ENCODE measurements around the gene GCNT2.
"Not testable (repeated sequence)": the region's sequence is repeated elsewhere in the genome, so short reads cannot be mapped to it uniquely, and the experiment has no call there.

The GCNT2 gene

GRCh38 chr6:10580570-10580969 is 59.4 kb downstream of the GCNT2 start:
- no peak for DNase-seq (ENCODE audit: low read depth)

GRCh38 chr6:10581402-10581801 is 60.3 kb downstream of the GCNT2 start:
- not testable (repeated sequence) for DNase-seq (ENCODE audit: low read depth)

- DNase-seq (ENCODE audit: low read depth) = no peak
Measured at GRCh38 chr6:10582774-10583508, 61.8 kb downstream of the GCNT2 start.

GRCh38 chr6:10583509-10583901 is 62.4 kb downstream of the GCNT2 start:
- DNase-seq (ENCODE audit: low read depth) = no peak

- DNase-seq (ENCODE audit: low read depth) = no peak
Measured at GRCh38 chr6:10584607-10585006, 63.5 kb downstream of the GCNT2 start.

- DNase-seq (ENCODE audit: low read depth) = no peak
Measured at GRCh38 chr6:10585209-10585845, 64.2 kb downstream of the GCNT2 start.

GRCh38 chr6:10586302-10586701 is 65.2 kb downstream of the GCNT2 start:
- DNase-seq (ENCODE audit: low read depth) = no peak

GRCh38 chr6:10587656-10588406 is 66.7 kb downstream of the GCNT2 start:
- no peak for DNase-seq (ENCODE audit: low read depth)

- DNase-seq (ENCODE audit: low read depth) = no peak
Measured at GRCh38 chr6:10588562-10589428, 67.6 kb downstream of the GCNT2 start.

- DNase-seq (ENCODE audit: low read depth) = no peak
Measured at GRCh38 chr6:10589429-10589727, 68.2 kb downstream of the GCNT2 start.

GRCh38 chr6:10589983-10590382 is 68.8 kb downstream of the GCNT2 start:
- no peak for DNase-seq (ENCODE audit: low read depth)

- DNase-seq (ENCODE audit: low read depth) = no peak
Measured at GRCh38 chr6:10591422-10592160, 70.4 kb downstream of the GCNT2 start.

GRCh38 chr6:10595731-10596664 is 74.8 kb downstream of the GCNT2 start:
- no peak for DNase-seq (ENCODE audit: low read depth)

GRCh38 chr6:10597499-10598001 is 76.4 kb downstream of the GCNT2 start:
- no peak for DNase-seq (ENCODE audit: low read depth)

- no peak for DNase-seq (ENCODE audit: low read depth)
Measured at GRCh38 chr6:10598084-10598960, 77.2 kb downstream of the GCNT2 start.

- no peak for DNase-seq (ENCODE audit: low read depth)
Measured at GRCh38 chr6:10599046-10599445, 77.9 kb downstream of the GCNT2 start.

GRCh38 chr6:10600681-10601080 is 79.5 kb downstream of the GCNT2 start:
- DNase-seq (ENCODE audit: low read depth) = not testable (repeated sequence)

- DNase-seq (ENCODE audit: low read depth) = no peak
Measured at GRCh38 chr6:10603219-10603618, 82.1 kb downstream of the GCNT2 start.

GRCh38 chr6:10609038-10609437 is 87.9 kb downstream of the GCNT2 start:
- DNase-seq (ENCODE audit: low read depth) = no peak

Measured in stimulated activated CD8-positive, alpha-beta memory T cell treated with anti-CD3 and anti-CD28 coated beads, Interleukin-15, amount 100 ng/mL, for 24 hours (primary cell).